Stimulated activated CD4-positive, alpha-beta T cell treated with anti-CD3 and anti-CD28 coated beads, Interleukin-4, amount 100 ng/mL, for 48 hours (primary cell): ENCODE measurements around the gene CLSTN1.
"Not testable (repeated sequence)": the region's sequence is repeated elsewhere in the genome, so short reads cannot be mapped to it uniquely, and the experiment has no call there.

Experiments
- DNase-seq, 2 donors: peaks; one replicate each; pipeline ENCODE4 v3.0.0-alpha.2; 2020; ENCODE audit warnings: low read depth in 2 of 2

The CLSTN1 gene

GRCh38 chr1:9797049-9797448 is 26.7 kb downstream of the CLSTN1 start:
- no peak for DNase-seq

DNA sequence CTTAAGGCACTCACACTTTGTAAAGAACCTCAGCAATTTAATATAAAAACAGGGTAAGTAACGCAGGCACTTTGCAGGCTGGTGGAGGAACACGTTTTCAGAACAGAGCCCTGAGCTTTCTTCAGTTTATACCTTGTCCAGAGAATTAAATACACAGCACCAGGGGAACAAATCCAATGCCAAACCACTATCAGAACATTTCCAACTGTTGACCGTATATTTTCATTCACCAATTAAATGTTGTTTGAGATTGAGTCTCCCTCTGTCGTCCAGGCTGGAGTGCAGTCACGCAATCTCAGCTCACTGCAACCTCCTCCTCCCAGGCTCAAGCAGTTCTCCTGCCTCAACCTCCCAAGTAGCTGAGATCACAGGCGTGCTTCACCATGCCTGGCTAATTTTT is 29.7 kb downstream of the CLSTN1 start:
- no peak for DNase-seq

GRCh38 chr1:9793291-9793690 is 30.5 kb downstream of the CLSTN1 start:
- no peak for DNase-seq

GRCh38 chr1:9792156-9793042 is 31.4 kb downstream of the CLSTN1 start:
- no peak for DNase-seq

GRCh38 chr1:9789700-9790099 is 34.1 kb downstream of the CLSTN1 start:
- not testable (repeated sequence) for DNase-seq

- DNase-seq = peak; percentile 19 to 57
Measured at GRCh38 chr1:9787702-9788101, 36.1 kb downstream of the CLSTN1 start.

DNA sequence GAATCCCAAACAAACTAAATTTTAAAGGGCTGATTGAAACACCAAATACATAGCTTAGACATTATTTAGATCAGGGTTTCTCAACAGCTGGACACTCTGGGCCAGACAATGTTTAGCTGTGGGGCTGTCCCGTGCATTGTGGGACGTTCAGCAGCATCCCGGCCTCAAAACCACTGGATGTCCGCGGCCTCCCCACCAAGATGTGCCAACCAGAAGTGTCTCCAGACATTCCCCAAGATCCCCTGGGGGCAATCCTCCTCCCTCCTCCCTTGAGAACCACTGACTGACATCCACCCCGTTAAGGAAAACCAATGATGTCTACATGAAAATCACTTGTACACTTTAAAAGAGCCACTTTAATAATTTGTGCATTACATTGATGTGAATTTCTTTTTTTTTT is 38.4 kb downstream of the CLSTN1 start:
- DNase-seq = no peak

- DNase-seq = peak; percentile 40 to 48
Measured at GRCh38 chr1:9784508-9785133, 39.1 kb downstream of the CLSTN1 start.

DNA sequence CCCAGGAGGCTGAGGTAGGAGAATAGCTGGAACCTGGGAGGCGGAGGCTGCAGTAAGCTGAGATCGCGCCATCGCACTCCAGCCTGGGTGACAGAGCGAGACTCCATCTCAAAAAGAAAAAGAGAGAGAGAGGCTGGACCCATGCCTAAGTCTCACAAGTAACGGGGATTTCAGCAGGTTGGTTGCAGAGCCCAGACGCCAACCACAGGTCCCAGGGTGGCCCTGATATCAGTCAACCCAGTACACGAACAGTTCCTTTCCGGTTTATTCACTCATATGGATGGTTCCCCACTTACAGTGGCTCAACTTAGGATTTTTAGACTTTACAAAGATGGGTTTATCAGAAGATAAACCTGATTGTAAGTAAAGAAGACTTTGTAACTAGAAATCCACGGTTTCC is 40.9 kb downstream of the CLSTN1 start:
- no peak for DNase-seq

GRCh38 chr1:9782116-9782751 is 41.5 kb downstream of the CLSTN1 start:
- no peak for DNase-seq

- no peak for DNase-seq
Measured at GRCh38 chr1:9780554-9781110, 43.1 kb downstream of the CLSTN1 start.

DNA sequence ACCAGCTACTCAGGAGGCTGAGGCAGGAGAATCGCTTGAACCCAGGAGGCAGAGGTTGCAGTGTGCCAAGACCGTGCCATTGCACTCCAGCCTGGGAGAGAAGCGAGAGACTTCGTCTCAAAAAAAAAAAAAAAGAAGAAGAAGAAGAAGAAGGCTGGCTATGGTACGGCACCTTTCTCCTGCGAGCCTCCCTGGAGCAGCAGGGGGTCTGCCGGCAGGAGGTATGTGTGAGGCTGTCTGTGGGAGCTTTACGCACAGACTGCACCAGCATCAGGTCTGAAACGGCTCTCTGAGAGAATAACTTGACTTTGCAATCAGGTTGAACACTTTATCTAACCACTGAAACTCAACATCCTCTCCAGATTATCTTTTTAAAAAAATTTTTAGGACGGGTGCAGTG is 44.9 kb downstream of the CLSTN1 start:
- no peak for DNase-seq

DNA sequence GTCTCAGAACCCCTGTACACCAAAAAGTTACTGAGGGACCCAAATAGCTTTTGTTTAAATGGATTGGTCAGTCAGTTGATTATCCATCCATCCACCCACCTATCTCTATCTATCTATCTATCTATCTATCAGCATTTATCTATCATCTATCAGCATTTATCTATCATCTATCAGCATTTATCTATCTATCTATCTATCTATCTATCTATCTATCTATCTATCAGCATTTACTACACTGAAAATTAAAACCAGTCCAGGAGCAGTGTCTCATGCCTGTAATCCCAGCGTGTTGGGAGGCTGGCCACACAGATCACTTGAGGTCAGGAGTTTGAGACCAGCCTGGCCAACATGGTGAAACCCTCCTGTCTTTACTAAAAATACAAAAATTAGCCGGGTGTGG is 47.1 kb downstream of the CLSTN1 start:
- DNase-seq = no peak

DNA sequence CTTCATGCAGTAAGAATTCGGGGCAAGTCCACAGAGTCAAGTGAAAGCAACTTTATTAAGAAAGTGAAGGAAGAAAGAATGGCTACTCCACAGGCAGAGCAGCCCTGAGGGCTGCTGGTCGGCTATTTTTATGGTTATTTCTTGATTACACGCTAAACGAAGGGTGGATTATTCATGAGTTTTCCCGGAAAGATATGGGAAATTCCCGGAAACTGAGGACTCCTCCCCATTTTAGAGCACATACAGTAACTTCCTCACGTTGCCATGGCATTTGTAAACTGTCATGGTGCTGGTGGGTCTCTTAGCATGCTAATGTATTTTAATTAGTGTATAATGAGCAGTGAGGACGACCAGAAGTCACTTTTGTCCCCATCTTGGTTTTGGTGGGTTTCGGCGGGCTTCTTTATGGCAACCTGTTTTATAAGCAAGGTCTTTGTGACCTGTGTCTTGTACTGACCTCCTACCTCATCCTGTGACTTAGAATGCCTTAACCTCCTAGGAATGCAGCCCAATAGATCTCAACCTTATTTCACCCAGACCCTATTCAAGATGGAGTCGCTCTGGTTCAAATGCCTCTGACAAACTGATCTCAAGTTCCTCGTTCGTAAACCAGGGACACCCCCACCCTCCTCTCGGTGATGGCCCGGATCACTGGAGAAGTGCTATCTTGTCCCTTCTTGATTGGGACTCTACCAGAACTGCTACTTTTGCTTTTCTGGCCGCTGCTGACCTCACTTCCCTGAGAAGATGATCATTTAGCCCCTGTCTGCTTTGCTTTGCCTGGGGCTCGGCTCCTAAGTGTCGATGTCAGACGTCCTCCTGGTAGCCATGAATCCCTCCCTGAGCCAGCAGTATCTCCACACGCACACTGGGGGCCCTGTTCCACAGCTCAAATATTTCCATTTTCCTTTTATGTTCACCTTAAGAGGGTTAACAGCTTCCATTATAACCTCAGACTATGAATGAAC is 48.8 kb downstream of the CLSTN1 start:
- no peak for DNase-seq

GRCh38 chr1:9770298-9770697 is 53.5 kb downstream of the CLSTN1 start:
- DNase-seq = no peak

DNA sequence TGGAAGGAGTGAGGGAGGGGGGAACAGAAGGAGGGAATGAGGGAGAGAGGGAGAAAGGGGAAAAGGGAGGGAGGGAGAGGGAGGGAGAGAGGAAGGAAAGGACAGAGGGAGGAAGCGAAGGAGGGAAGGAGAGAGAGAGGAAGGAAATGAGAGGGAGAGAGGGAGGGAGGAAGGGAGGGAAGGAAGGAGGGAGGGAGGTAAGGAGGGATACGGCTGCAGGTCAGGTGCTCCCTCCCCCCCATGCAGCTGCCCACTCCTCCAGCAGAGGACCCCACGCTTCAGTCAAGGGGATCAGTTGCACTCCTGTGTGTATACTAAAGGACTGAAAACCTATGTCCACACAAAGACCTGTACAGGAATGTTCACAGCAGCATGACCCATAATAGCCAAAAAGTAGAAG is 54.8 kb downstream of the CLSTN1 start:
- no peak for DNase-seq

DNA sequence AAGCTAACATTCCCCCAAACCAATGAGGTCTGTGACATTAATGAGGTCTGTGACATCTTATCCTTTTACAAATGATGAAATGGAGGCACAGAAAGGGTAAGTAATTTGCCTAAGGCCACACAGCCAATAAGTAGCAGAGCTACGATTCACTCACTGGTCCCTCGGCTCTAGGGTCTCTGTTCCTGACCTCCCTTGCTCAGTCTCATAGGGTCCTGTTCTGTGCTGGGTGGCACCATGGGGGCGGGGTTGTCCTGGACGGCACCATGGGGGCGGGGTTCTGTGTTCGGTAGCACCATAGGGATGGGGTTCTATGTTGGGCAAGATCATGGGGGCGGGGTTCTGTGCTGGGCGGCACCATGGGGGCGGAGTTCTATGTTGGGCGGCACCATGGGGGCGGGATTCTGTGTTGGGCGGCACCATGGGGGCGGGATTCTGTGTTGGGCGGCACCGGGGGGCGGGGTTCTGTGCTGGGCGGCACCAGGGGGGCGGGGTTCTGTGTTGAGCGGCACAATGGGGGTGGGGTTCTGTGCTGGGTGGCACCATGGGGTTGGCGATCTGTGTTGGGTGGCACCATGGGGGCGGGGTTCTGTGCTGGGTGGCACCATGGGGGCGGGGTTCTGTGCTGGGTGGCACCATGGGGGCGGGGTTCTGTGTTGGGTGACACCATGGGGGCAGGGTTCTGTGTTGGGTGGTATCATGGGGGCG is 55.6 kb downstream of the CLSTN1 start:
- peak; percentile 15 to 21 for DNase-seq

DNA sequence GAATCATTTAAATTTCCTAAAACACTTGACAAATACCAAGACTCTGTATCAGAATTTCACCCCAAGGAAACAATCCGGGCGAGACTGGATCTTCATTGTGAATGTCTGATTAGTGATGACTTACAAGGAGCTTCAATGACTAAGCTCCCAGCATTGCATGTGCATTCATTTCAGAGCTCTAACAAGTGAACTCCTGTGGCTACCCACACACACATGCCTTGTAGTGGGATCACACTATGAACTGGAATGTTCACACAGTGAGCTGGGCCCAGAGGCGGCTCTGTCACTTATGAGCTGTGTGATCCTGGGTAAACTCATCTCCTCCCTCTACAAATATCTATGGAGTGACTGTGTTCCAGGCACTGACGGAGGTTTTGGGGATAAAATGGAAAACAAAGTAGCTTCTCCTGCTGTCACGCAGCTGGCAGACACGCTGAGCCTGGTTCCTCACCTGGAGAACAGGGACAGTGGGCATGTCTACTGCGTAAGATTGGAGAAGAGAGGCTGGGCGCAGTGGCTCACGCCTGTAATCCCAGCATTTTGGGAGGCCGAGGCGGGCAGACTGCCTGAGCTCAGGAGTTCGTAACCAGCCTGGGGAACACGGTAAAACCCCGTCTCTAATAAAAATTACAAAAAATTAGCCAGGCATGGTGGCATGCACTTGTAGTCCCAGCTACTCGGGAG is 56.9 kb downstream of the CLSTN1 start:
- DNase-seq = no peak

- no peak for DNase-seq
Measured at GRCh38 chr1:9764550-9764949, 59.2 kb downstream of the CLSTN1 start.

DNA sequence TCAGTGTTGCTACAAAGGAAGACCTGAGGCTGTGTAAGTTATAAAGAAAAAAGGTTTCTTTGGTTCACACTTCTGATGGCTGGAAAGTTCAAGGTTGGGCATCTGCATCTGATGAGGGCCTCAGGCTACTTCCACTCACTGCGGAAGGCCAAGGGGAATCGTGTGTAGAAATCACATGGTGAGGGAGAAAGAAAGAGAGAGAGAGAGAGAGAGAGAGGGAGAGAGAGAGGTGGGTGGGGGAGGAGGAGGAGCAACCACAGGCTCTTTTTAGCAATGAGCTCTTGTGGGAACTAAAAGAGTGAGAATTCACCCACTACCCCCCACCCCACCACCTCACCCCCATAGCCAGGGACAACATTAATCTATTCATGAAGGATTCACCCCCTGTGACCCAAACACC is 59.9 kb downstream of the CLSTN1 start:
- DNase-seq = no peak
